Lower leg skin (tissue), 3 donors: Measurements from ENCODE around the gene DECR2.

Experiments
- CTCF ChIP-seq, 3 donors: fragments of 450-650 bp; IDR thresholded peaks; one replicate each; pipeline ENCODE4 v1.5.1; 2016; ENCODE audit warnings: antibody characterized with exemption in 3 of 3, mild to moderate bottlenecking in 3 of 3, moderate library complexity in 2 of 3
- POLR2A ChIP-seq, 2 donors: fragments of 450-650 bp; IDR thresholded peaks; one replicate each; pipeline ENCODE4 v1.6.1; 2016 to 2017; ENCODE audit warnings: antibody characterized with exemption in 2 of 2, mild to moderate bottlenecking in 1 of 2, moderate library complexity in 1 of 2

GRCh38 chr16:363766-364490 is 37.8 kb upstream of the DECR2 start:
- TF ChIP-seq CTCF (IDR thresholded peaks at IDR 0.05) (no peak), POLR2A (IDR thresholded peaks at IDR 0.05) (no peak)
